Activated naive CD4-positive, alpha-beta T cell treated with anti-CD3 and anti-CD28 coated beads, Interleukin-2, amount 50 U/mL, for 24 hours (primary cell): ENCODE data around the gene CZIB.

Experiments used
- H3K27ac Mint-ChIP-seq: one replicate; pipeline ENCODE4 v1.8.0; 2021; ENCODE audit warnings: mild to moderate bottlenecking, mixed read lengths
- H3K27me3 Mint-ChIP-seq: one replicate; pipeline ENCODE4 v1.8.0; 2021; ENCODE audit warnings: mixed read lengths
- H3K36me3 Mint-ChIP-seq: one replicate; pipeline ENCODE4 v1.8.0; 2021; ENCODE audit warnings: mixed read lengths
- H3K4me1 Mint-ChIP-seq: one replicate; pipeline ENCODE4 v1.8.0; 2021; ENCODE audit warnings: mixed read lengths
- H3K4me3 Mint-ChIP-seq: one replicate; pipeline ENCODE4 v1.8.0; 2021; ENCODE audit warnings: mild to moderate bottlenecking, mixed read lengths
- H3K9me3 Mint-ChIP-seq: one replicate; pipeline ENCODE4 v1.8.0; 2021; ENCODE audit warnings: mixed read lengths

Gene CZIB

GRCh38 chr1:53220171-53220961 lies at the start of gene CZIB:
Gene CZIB, minus strand, starts transcription at chr1:53220634. Its CDS starts 59 bp downstream, at chr1:53220575.
- Mint-ChIP-seq H3K27me3 (no peaks in the 10 kb centered on the region), H3K27ac (peak within 1 kb of the TSS; percentile 97), H3K36me3 (no peaks in the 10 kb centered on the region), H3K4me1 (peaks cover 25% of the 10 kb centered on the region), H3K4me3 (peak within 1 kb of the TSS; percentile 91), H3K9me3 (no peaks in the 10 kb centered on the region)

- H3K4me3 Mint-ChIP-seq: no peak overlapping the region
- H3K27ac Mint-ChIP-seq: no peak overlapping the region
- H3K36me3 Mint-ChIP-seq: peaks cover 17% of the 10 kb centered on the region
- H3K27me3 Mint-ChIP-seq: no peaks in the 10 kb centered on the region
- no peaks in the 10 kb centered on the region for H3K4me1 Mint-ChIP-seq
- no peaks in the 10 kb centered on the region for H3K9me3 Mint-ChIP-seq
Observed at GRCh38 chr1:53270107-53270506, 49.7 kb upstream of the CZIB start.

GRCh38 chr1:53267761-53268160 lies 47.3 kb upstream of the CZIB start:
- Mint-ChIP-seq H3K27ac (no peak overlapping the region), H3K4me1 (no peaks in the 10 kb centered on the region), H3K27me3 (no peaks in the 10 kb centered on the region), H3K9me3 (no peaks in the 10 kb centered on the region), H3K36me3 (peaks cover 24% of the 10 kb centered on the region), H3K4me3 (no peak overlapping the region)

GRCh38 chr1:53266038-53266437 lies 45.6 kb upstream of the CZIB start:
- Mint-ChIP-seq H3K27ac (no peak overlapping the region), H3K27me3 (no peaks in the 10 kb centered on the region), H3K36me3 (peaks cover 24% of the 10 kb centered on the region), H3K9me3 (no peaks in the 10 kb centered on the region), H3K4me1 (no peaks in the 10 kb centered on the region), H3K4me3 (no peak overlapping the region)

- no peak overlapping the region for H3K4me3 Mint-ChIP-seq
- no peaks in the 10 kb centered on the region for H3K4me1 Mint-ChIP-seq
- H3K27ac Mint-ChIP-seq: no peak overlapping the region
- H3K9me3 Mint-ChIP-seq: no peaks in the 10 kb centered on the region
- no peaks in the 10 kb centered on the region for H3K27me3 Mint-ChIP-seq
- H3K36me3 Mint-ChIP-seq: peaks cover 25% of the 10 kb centered on the region
Observed at GRCh38 chr1:53265581-53265980, 45.1 kb upstream of the CZIB start.

GRCh38 chr1:53264048-53264447 lies 43.6 kb upstream of the CZIB start:
- H3K36me3 Mint-ChIP-seq: peaks cover 21% of the 10 kb centered on the region
- H3K9me3 Mint-ChIP-seq: no peaks in the 10 kb centered on the region
- no peaks in the 10 kb centered on the region for H3K27me3 Mint-ChIP-seq
- H3K27ac Mint-ChIP-seq: no peak overlapping the region
- no peaks in the 10 kb centered on the region for H3K4me1 Mint-ChIP-seq
- H3K4me3 Mint-ChIP-seq: no peak overlapping the region

GRCh38 chr1:53262000-53262399 lies 41.6 kb upstream of the CZIB start:
- H3K27ac Mint-ChIP-seq: no peak overlapping the region
- H3K9me3 Mint-ChIP-seq: no peaks in the 10 kb centered on the region
- H3K4me3 Mint-ChIP-seq: no peak overlapping the region
- H3K4me1 Mint-ChIP-seq: no peaks in the 10 kb centered on the region
- H3K27me3 Mint-ChIP-seq: no peaks in the 10 kb centered on the region
- H3K36me3 Mint-ChIP-seq: peaks cover 20% of the 10 kb centered on the region

GRCh38 chr1:53260631-53261247 lies 40.3 kb upstream of the CZIB start:
- no peak overlapping the region for H3K4me3 Mint-ChIP-seq
- H3K27me3 Mint-ChIP-seq: no peaks in the 10 kb centered on the region
- H3K36me3 Mint-ChIP-seq: peaks cover 16% of the 10 kb centered on the region
- no peaks in the 10 kb centered on the region for H3K9me3 Mint-ChIP-seq
- H3K27ac Mint-ChIP-seq: no peak overlapping the region
- H3K4me1 Mint-ChIP-seq: no peaks in the 10 kb centered on the region

GRCh38 chr1:53259932-53260331 lies 39.5 kb upstream of the CZIB start:
- H3K27ac Mint-ChIP-seq: no peak overlapping the region

GRCh38 chr1:53258216-53258615 lies 37.8 kb upstream of the CZIB start:
- Mint-ChIP-seq H3K4me1 (no peaks in the 10 kb centered on the region), H3K27ac (no peak overlapping the region), H3K36me3 (peaks cover 4% of the 10 kb centered on the region)

More at GRCh38 chr1:53259932-53260331, 39.5 kb upstream of the CZIB start:
- no peaks in the 10 kb centered on the region for H3K9me3 Mint-ChIP-seq
- H3K36me3 Mint-ChIP-seq: peaks cover 9% of the 10 kb centered on the region
- H3K4me3 Mint-ChIP-seq: no peak overlapping the region
- H3K27me3 Mint-ChIP-seq: no peaks in the 10 kb centered on the region
- no peaks in the 10 kb centered on the region for H3K4me1 Mint-ChIP-seq

GRCh38 chr1:53257454-53258081 lies 37.1 kb upstream of the CZIB start:
- H3K27ac Mint-ChIP-seq: no peak overlapping the region
- H3K36me3 Mint-ChIP-seq: peaks cover 6% of the 10 kb centered on the region
- H3K9me3 Mint-ChIP-seq: no peaks in the 10 kb centered on the region
- H3K27me3 Mint-ChIP-seq: no peaks in the 10 kb centered on the region
- H3K4me1 Mint-ChIP-seq: no peaks in the 10 kb centered on the region
- no peak overlapping the region for H3K4me3 Mint-ChIP-seq

More at GRCh38 chr1:53258216-53258615, 37.8 kb upstream of the CZIB start:
- no peaks in the 10 kb centered on the region for H3K9me3 Mint-ChIP-seq
- H3K27me3 Mint-ChIP-seq: no peaks in the 10 kb centered on the region
- H3K4me3 Mint-ChIP-seq: no peak overlapping the region

- Mint-ChIP-seq H3K4me1 (no peaks in the 10 kb centered on the region), H3K9me3 (no peaks in the 10 kb centered on the region), H3K4me3 (no peak overlapping the region), H3K27me3 (no peaks in the 10 kb centered on the region), H3K27ac (no peak overlapping the region), H3K36me3 (peaks cover 7% of the 10 kb centered on the region)
Observed at GRCh38 chr1:53256511-53257453, 36.3 kb upstream of the CZIB start.

GRCh38 chr1:53255031-53255430 lies 34.6 kb upstream of the CZIB start:
- H3K27ac Mint-ChIP-seq: no peak overlapping the region
- no peaks in the 10 kb centered on the region for H3K27me3 Mint-ChIP-seq
- no peaks in the 10 kb centered on the region for H3K4me1 Mint-ChIP-seq
- H3K4me3 Mint-ChIP-seq: no peak overlapping the region
- H3K36me3 Mint-ChIP-seq: peaks cover 12% of the 10 kb centered on the region
- H3K9me3 Mint-ChIP-seq: no peaks in the 10 kb centered on the region

GRCh38 chr1:53254011-53254640 lies 33.7 kb upstream of the CZIB start:
- H3K9me3 Mint-ChIP-seq: no peaks in the 10 kb centered on the region
- H3K27ac Mint-ChIP-seq: no peak overlapping the region
- no peaks in the 10 kb centered on the region for H3K4me1 Mint-ChIP-seq
- no peak overlapping the region for H3K4me3 Mint-ChIP-seq
- H3K27me3 Mint-ChIP-seq: no peaks in the 10 kb centered on the region
- H3K36me3 Mint-ChIP-seq: peaks cover 12% of the 10 kb centered on the region

- H3K4me3 Mint-ChIP-seq: no peak overlapping the region
- H3K9me3 Mint-ChIP-seq: no peaks in the 10 kb centered on the region
- H3K4me1 Mint-ChIP-seq: no peaks in the 10 kb centered on the region
- H3K27me3 Mint-ChIP-seq: no peaks in the 10 kb centered on the region
- peaks cover 12% of the 10 kb centered on the region for H3K36me3 Mint-ChIP-seq
- no peak overlapping the region for H3K27ac Mint-ChIP-seq
Observed at GRCh38 chr1:53250325-53250724, 29.9 kb upstream of the CZIB start.
